ENCODE results near the gene SERP2. TPM values are rescaled to one million over a fixed set of nuclear protein-coding genes. Genes with fewer than 3 reads are reported as not detected.

SERP2 gene
- total RNA-seq, 4 donors from 2014 or later = 1.2 to 1.4 (median 1.3) TPM; not detected in 1

DNA sequence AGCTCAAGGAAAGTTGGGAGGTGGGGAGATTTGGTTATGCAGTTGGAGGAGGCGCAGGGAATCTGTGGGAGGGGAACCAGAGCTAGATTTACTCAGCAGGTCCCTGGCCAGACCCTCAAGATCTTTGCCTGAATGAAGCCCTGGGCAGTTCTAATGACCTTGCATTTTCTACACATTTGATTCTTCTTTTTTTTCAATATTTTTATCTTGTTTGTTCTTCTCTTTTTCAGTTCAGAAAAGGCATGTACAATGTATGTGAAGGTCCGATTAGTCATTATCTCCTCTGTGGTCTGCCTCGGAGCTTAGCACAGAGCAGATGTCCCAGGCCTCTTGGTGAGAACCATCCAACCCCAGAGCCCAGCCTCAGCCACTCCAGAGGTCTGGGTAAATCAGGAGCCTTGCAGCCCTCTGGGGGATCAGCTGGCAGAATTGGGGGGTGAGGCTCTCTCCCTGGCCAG lies 24.2 kb downstream of the SERP2 start:
- no peak for DNase-seq (ENCODE audit: low spot score in 2 of 2)
- Histone ChIP-seq H3K4me1 (peaks cover 6% of the 10 kb centered on the region), H3K36me3 (no peaks in the 10 kb centered on the region), H3K27me3 (no peaks in the 10 kb centered on the region), H3K27ac (no peak overlapping the region), H3K4me3 (no peak overlapping the region), H3K9me3 (no peaks in the 10 kb centered on the region)
- 78% methylated on average over 3 of the region's 3 CpGs for WGBS
- TF ChIP-seq POLR2A (IDR thresholded peaks at IDR 0.05) = no peak
- TF ChIP-seq, protein P1, sequence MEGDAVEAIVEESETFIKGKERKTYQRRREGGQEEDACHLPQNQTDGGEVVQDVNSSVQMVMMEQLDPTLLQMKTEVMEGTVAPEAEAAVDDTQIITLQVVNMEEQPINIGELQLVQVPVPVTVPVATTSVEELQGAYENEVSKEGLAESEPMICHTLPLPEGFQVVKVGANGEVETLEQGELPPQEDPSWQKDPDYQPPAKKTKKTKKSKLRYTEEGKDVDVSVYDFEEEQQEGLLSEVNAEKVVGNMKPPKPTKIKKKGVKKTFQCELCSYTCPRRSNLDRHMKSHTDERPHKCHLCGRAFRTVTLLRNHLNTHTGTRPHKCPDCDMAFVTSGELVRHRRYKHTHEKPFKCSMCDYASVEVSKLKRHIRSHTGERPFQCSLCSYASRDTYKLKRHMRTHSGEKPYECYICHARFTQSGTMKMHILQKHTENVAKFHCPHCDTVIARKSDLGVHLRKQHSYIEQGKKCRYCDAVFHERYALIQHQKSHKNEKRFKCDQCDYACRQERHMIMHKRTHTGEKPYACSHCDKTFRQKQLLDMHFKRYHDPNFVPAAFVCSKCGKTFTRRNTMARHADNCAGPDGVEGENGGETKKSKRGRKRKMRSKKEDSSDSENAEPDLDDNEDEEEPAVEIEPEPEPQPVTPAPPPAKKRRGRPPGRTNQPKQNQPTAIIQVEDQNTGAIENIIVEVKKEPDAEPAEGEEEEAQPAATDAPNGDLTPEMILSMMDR (IDR thresholded peaks at IDR 0.05) = no peak
- no peak for TF ChIP-seq POLR2AphosphoS5 (IDR thresholded peaks at IDR 0.05)
- no peak for TF ChIP-seq EP300 (IDR thresholded peaks at IDR 0.05)

DNA sequence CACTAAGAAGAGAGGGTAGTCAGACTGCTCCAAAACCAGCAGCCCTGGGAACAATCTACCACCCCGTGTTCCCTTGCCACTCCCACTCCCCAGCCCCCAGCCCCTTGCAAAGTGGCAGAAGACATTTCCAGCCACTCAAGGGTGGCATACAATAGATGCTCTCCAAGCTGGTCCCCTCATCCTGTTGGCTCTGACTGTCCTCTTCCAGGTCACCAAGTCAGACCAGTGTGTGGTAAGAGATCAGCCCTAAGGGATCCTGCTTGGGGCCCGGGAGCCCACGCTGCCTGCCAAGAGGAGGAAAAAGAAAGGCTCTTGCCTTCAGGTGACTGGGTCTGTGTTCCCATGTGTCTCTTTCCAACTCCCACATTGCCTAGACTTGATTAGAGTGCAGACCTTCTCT lies 25.0 kb downstream of the SERP2 start:
- WGBS = 62% methylated on average over 2 of the region's 3 CpGs
- Histone ChIP-seq H3K36me3 (no peaks in the 10 kb centered on the region), H3K27me3 (no peaks in the 10 kb centered on the region), H3K4me3 (no peak overlapping the region), H3K4me1 (peaks cover 11% of the 10 kb centered on the region), H3K9me3 (no peaks in the 10 kb centered on the region), H3K27ac (no peak overlapping the region)
- DNase-seq (ENCODE audit: low spot score in 2 of 2) = no peak
- no peak for TF ChIP-seq POLR2A (IDR thresholded peaks at IDR 0.05)
- TF ChIP-seq EP300 (IDR thresholded peaks at IDR 0.05) = no peak
- TF ChIP-seq, protein P1 (IDR thresholded peaks at IDR 0.05) = no peak
- no peak for TF ChIP-seq POLR2AphosphoS5 (IDR thresholded peaks at IDR 0.05)

DNA sequence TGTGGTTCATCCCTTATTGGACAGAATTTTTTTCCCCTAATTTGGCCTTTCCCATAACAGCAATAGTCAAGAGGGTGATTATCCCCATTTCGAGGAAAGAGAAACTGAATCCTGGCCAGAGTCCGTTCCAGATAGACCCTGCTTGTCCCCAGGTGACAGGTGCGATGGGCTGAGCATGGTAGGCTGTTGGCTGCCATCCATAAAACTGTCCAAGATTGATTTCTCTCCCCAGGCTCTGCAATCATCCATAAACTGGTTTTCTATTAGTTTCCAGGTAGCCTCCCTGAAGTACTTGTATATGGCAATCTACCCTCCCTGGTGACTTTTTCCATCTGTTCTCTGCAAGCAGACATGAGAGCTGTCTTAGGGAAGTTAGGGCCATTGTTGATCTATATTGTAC lies 25.4 kb downstream of the SERP2 start:
- 84% methylated on average over 3 of the region's 3 CpGs for whole genome bisulfite sequencing
- Histone ChIP-seq H3K9me3 (no peaks in the 10 kb centered on the region), H3K27ac (no peak overlapping the region), H3K36me3 (no peaks in the 10 kb centered on the region), H3K27me3 (no peaks in the 10 kb centered on the region), H3K4me1 (peaks cover 15% of the 10 kb centered on the region), H3K4me3 (no peak overlapping the region)
- no peak for DNase-seq (ENCODE audit: low spot score in 2 of 2)
- TF ChIP-seq POLR2AphosphoS5 (IDR thresholded peaks at IDR 0.05) = no peak
- no peak for TF ChIP-seq EP300 (IDR thresholded peaks at IDR 0.05)
- no peak for TF ChIP-seq POLR2A (IDR thresholded peaks at IDR 0.05)
- TF ChIP-seq, protein P1 (IDR thresholded peaks at IDR 0.05) = no peak

DNA sequence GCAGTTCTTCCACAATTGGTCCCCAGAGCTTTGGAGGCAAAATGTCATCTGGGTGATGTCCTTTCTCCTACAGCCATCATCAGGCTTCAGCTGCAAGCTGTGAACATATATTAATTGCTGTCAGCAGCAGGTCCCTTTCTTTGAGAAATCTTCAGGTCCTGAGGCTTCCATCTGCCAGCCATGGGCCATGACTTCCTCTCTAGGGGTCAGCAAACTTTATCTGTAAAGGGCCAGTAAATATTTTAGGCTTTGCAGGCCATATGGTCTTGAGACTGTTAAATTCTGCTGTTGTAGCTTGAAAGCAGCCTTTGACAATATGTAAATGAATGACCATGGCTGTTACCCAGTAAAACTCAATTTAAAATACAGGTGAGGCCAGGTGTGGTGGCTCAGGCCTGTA lies 27.1 kb downstream of the SERP2 start:
- Histone ChIP-seq H3K27ac (no peak overlapping the region), H3K9me3 (no peaks in the 10 kb centered on the region), H3K4me3 (no peak overlapping the region), H3K36me3 (no peaks in the 10 kb centered on the region), H3K27me3 (no peaks in the 10 kb centered on the region), H3K4me1 (peaks cover 15% of the 10 kb centered on the region)
- TF ChIP-seq, protein P1 (IDR thresholded peaks at IDR 0.05) = no peak
- TF ChIP-seq POLR2AphosphoS5 (IDR thresholded peaks at IDR 0.05) = no peak
- TF ChIP-seq EP300 (IDR thresholded peaks at IDR 0.05) = no peak
- TF ChIP-seq POLR2A (IDR thresholded peaks at IDR 0.05) = no peak
- DNase-seq (ENCODE audit: low spot score in 2 of 2) = no peak

DNA sequence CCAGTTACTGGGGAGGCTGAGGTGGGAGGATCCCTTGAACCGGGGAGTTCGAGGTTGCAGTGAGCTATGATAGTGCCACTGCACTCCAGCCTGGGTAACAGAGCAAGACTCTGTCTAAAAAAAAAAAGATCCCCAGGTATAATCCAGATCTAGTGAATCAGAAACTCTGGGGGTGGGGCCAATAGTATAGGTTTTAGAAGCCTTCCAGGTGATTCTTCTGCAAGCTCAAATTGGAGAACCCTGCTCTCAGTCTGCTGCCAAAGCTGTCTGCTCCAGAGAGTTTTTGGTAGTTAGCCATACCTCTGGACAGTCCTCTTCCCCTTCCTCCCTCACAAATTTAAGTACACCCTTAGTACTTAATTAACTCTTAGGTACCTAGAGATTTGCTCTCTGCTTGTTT lies 28.0 kb downstream of the SERP2 start:
- Histone ChIP-seq H3K27ac (no peak overlapping the region), H3K9me3 (no peaks in the 10 kb centered on the region), H3K27me3 (no peaks in the 10 kb centered on the region), H3K36me3 (no peaks in the 10 kb centered on the region), H3K4me1 (peaks cover 15% of the 10 kb centered on the region), H3K4me3 (no peak overlapping the region)
- TF ChIP-seq POLR2A (IDR thresholded peaks at IDR 0.05) (no peak), EP300 (IDR thresholded peaks at IDR 0.05) (no peak), POLR2AphosphoS5 (IDR thresholded peaks at IDR 0.05) (no peak)
- TF ChIP-seq, protein P1 (IDR thresholded peaks at IDR 0.05) = no peak
- DNase-seq (ENCODE audit: low spot score in 2 of 2) = no peak
- 94% methylated on average over 2 of the region's 2 CpGs for WGBS
